Measurements from ENCODE around the gene FSTL4.

Gene FSTL4

GRCh38 chr5:133534566-133534965 is 77.8 kb downstream of the FSTL4 start:
- no peak for DNase-seq (ENCODE audit: extremely low read depth, low read depth)

GRCh38 chr5:133533541-133533940 is 78.8 kb downstream of the FSTL4 start:
- TF ChIP-seq CTCF (IDR thresholded peaks at IDR 0.05; ENCODE audit: low read depth, low read length) = no peak
- no peak for DNase-seq (ENCODE audit: extremely low read depth, low read depth)

More at GRCh38 chr5:133534566-133534965, 77.8 kb downstream of the FSTL4 start:
- TF ChIP-seq CTCF (IDR thresholded peaks at IDR 0.05; ENCODE audit: low read depth, low read length) = no peak

- TF ChIP-seq CTCF (IDR thresholded peaks at IDR 0.05; ENCODE audit: low read depth, low read length) = no peak
- no peak for DNase-seq (ENCODE audit: extremely low read depth, low read depth)
These were observed 80.7 kb downstream of the FSTL4 start for GRCh38 chr5:133531594-133531993.

- TF ChIP-seq CTCF (IDR thresholded peaks at IDR 0.05; ENCODE audit: low read depth, low read length) = no peak
- no peak for DNase-seq (ENCODE audit: extremely low read depth, low read depth)
These were observed 81.2 kb downstream of the FSTL4 start for GRCh38 chr5:133531178-133531577.

- no peak for DNase-seq (ENCODE audit: extremely low read depth, low read depth)
- no peak for TF ChIP-seq CTCF (IDR thresholded peaks at IDR 0.05; ENCODE audit: low read depth, low read length)
These were observed 82.1 kb downstream of the FSTL4 start for GRCh38 chr5:133530270-133530669.

GRCh38 chr5:133528841-133529240 is 83.5 kb downstream of the FSTL4 start:
- no peak for DNase-seq (ENCODE audit: extremely low read depth, low read depth)
- no peak for TF ChIP-seq CTCF (IDR thresholded peaks at IDR 0.05; ENCODE audit: low read depth, low read length)

GRCh38 chr5:133527311-133527710 is 85.0 kb downstream of the FSTL4 start:
- no peak for TF ChIP-seq CTCF (IDR thresholded peaks at IDR 0.05; ENCODE audit: low read depth, low read length)
- DNase-seq (ENCODE audit: extremely low read depth, low read depth) = no peak
